Measurements from ENCODE around the gene SH3PXD2B.
"Not testable (repeated sequence)": the region's sequence is repeated elsewhere in the genome, so short reads cannot be mapped to it uniquely, and the experiment has no call there.

SH3PXD2B gene

DNA sequence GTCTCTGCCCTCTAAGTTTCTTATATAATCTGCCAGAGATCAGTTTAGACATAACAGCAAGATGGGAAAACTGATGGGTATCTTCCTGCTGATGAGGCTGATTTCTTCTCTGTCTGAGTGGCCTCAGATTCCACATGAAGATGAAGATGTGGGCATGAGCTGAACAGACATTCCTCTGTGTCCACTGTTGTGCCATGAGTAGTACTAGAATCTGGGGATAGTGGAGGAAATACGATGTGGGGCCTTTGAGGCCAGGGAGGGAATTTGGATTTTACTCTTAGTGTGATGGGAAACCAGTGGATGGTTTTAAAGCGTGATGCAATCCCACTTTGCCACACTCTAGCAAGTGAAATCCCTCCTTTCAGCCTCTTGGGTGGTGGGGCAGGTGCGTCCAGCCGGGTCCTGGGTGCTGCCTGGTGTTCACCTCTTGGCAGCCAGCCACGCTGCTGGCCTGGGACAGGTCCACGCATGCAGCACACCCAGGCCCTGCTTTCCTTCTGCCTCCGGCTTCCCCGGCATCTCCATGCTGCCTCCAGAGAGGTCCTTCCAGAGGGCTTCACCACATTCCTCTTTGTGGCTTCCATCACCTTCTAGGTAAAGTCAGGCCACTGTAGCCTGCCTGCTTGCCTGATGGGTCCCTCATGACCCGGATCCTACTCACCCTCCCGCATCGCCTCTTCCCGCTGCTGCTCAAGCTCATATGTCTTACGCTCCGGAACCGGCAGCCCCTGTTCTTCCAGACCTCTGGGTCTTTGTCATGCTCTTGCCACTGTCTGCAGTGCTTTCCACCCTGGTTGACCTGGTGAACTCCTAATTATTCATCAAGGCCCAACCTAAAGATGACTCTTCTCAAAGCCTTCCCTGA is 28.1 kb upstream of the SH3PXD2B start:
- H3K27ac ChIP-seq (ENCODE audit: low read length), result no peak overlapping the region
- no peak overlapping the region for H3K4me3 ChIP-seq (ENCODE audit: low read depth in 1 of 2, low read length in 2 of 2)
- no peaks in the 10 kb centered on the region for H3K36me3 ChIP-seq (ENCODE audit: control insufficient read depth in 1 of 2, insufficient read depth in 2 of 2, low read length in 2 of 2)
- H3K27me3 ChIP-seq (ENCODE audit: low read depth, low read length), result no peaks in the 10 kb centered on the region
- H3K4me1 ChIP-seq (ENCODE audit: control insufficient read depth in 1 of 2, insufficient read depth in 2 of 2, low read length in 2 of 2), result no peaks in the 10 kb centered on the region
- no peaks in the 10 kb centered on the region for H3K9me3 ChIP-seq (ENCODE audit: control insufficient read depth in 1 of 2, low read length in 2 of 2)

DNA sequence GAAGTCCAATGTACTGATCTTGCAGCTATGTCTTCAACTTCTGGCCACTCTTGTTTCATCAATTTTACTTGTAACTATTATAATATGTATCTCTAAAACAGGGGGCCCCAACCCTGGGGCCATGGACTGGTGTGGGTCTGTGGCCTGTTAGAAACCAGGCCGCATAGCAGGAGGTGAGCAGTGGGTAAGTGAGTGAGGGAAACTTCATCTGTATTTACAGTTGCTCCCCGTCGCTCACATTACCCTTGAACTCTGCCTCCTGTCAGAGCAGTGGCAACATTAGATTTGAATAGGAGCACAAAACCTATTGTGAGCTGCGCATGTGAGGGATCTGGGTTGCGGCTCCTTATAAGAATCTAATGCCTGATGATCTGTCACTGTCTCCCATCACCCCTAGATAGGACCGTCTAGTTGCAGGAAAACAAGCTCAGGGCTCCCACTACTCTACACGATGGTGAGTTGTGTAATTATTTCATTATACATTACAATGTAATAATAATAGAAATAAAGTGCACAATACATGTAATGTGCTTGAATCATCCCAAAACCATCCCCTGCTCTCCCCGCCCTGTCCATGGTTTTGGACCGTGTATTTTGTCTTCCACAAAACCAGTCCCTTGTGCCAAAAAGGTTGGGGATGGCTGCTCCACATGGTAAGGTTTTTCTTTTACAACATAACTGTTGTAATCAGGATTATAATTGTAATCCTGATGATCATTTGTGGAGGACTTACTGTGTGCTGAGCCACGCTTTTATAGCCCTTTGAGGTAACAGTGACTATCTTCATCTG is 26.9 kb upstream of the SH3PXD2B start:
- Histone ChIP-seq H3K4me3 (ENCODE audit: low read depth in 1 of 2, low read length in 2 of 2) (no peak overlapping the region), H3K27ac (ENCODE audit: low read length) (no peak overlapping the region), H3K9me3 (ENCODE audit: control insufficient read depth in 1 of 2, low read length in 2 of 2) (no peaks in the 10 kb centered on the region), H3K4me1 (ENCODE audit: control insufficient read depth in 1 of 2, insufficient read depth in 2 of 2, low read length in 2 of 2) (no peaks in the 10 kb centered on the region), H3K36me3 (ENCODE audit: control insufficient read depth in 1 of 2, insufficient read depth in 2 of 2, low read length in 2 of 2) (no peaks in the 10 kb centered on the region), H3K27me3 (ENCODE audit: low read depth, low read length) (no peaks in the 10 kb centered on the region)

DNA sequence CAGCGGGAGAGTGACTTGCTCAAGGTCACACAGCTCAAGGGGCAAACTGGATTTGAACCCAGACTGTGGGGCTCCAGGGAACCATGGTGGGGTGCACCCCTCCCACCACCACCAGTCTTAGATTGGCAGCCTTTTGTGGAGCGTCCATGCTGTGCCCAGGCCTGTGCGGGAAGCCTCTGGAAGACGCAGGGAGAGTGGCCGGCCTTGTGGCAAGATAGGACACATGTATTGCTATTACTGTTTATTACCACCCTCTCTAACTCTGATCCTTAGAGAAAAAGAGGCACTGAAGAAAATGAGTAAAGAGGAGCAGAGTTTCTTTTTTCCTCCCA is 25.4 kb upstream of the SH3PXD2B start:
- H3K4me3 ChIP-seq (ENCODE audit: low read depth in 1 of 2, low read length in 2 of 2), result no peak overlapping the region
- H3K27me3 ChIP-seq (ENCODE audit: low read depth, low read length), result no peaks in the 10 kb centered on the region
- H3K9me3 ChIP-seq (ENCODE audit: control insufficient read depth in 1 of 2, low read length in 2 of 2), result no peaks in the 10 kb centered on the region
- H3K27ac ChIP-seq (ENCODE audit: low read length), result no peak overlapping the region
- no peaks in the 10 kb centered on the region for H3K4me1 ChIP-seq (ENCODE audit: control insufficient read depth in 1 of 2, insufficient read depth in 2 of 2, low read length in 2 of 2)
- no peaks in the 10 kb centered on the region for H3K36me3 ChIP-seq (ENCODE audit: control insufficient read depth in 1 of 2, insufficient read depth in 2 of 2, low read length in 2 of 2)

DNA sequence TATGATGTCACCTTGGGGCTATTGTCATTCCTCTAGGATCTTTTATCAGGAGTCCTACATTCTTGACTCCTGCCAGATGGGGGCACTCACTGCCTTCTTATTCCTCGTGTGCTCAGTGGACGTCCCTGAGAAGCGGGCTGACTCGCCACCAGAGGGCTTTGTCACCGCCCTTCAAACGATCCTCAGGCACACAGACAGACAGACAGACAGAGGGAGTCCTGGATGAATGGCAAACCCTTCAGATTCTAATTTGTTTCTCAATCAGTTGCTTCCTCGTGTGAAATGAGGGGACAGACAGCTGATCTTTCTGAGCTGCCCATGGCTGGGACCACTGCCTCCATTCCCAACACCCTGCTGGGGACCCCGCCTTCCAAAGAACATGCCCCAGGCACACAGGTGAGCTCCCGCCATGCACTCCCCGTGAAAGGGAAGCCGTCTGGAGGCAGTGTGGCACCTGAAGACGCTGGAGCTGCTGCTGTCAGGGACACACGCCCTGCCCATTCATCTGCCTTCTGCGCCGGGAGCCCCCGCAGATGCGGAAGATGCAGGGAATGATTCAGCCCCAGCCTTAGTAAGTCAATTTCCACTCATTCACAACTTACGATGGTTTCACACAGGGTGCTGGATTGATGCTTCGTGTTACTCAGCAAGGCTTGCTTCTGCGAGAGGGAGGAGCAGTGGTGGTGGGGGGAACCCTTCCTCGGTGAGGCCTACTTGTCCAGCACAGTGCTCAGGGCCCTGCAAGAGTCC is 24.9 kb upstream of the SH3PXD2B start:
- Histone ChIP-seq H3K36me3 (ENCODE audit: control insufficient read depth in 1 of 2, insufficient read depth in 2 of 2, low read length in 2 of 2) (no peaks in the 10 kb centered on the region), H3K9me3 (ENCODE audit: control insufficient read depth in 1 of 2, low read length in 2 of 2) (no peaks in the 10 kb centered on the region), H3K4me3 (ENCODE audit: low read depth in 1 of 2, low read length in 2 of 2) (no peak overlapping the region), H3K4me1 (ENCODE audit: control insufficient read depth in 1 of 2, insufficient read depth in 2 of 2, low read length in 2 of 2) (no peaks in the 10 kb centered on the region), H3K27me3 (ENCODE audit: low read depth, low read length) (no peaks in the 10 kb centered on the region), H3K27ac (ENCODE audit: low read length) (no peak overlapping the region)

DNA sequence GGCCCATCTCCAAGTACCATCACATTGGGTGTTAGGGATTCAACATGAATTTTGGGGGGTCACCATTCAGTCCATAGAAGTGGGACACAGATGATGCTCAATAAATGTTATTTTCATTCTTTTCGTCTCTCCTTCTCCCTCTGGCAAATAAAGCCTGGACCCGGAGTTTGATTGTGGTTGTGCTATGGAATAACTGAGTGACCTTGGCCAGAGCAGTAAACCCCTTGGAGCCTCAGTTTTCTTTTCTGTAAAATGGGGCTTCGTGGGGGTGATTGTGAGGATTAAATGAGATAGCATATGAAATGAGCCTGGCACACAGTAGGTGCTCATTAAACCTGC is 24.3 kb upstream of the SH3PXD2B start:
- not testable (repeated sequence) for H3K27me3 ChIP-seq (ENCODE audit: low read depth, low read length); H3K27ac ChIP-seq (ENCODE audit: low read length); H3K36me3 ChIP-seq (ENCODE audit: control insufficient read depth in 1 of 2, insufficient read depth in 2 of 2, low read length in 2 of 2); H3K4me3 ChIP-seq (ENCODE audit: low read depth in 1 of 2, low read length in 2 of 2); H3K4me1 ChIP-seq (ENCODE audit: control insufficient read depth in 1 of 2, insufficient read depth in 2 of 2, low read length in 2 of 2); H3K9me3 ChIP-seq (ENCODE audit: control insufficient read depth in 1 of 2, low read length in 2 of 2)

DNA sequence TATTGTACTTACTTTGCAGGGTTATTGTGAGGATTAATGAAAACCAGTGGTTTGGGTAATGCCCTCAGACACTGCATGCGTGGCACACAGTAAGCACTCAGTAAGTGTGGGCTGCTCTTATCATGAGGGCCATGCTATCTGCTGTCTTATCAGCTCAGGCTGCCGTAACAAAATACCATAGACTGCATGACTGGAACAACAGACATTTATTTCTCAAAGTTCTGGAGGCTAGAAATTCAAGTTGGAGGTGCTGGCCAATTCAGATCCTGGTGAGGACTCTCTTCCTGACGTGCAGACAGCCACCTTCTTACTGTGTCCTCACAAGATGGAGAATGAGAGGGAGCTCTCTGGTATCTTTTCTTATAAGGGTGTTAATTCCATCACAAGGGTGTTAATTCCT is 23.9 kb upstream of the SH3PXD2B start:
- Histone ChIP-seq H3K9me3 (ENCODE audit: control insufficient read depth in 1 of 2, low read length in 2 of 2) (no peaks in the 10 kb centered on the region), H3K27ac (ENCODE audit: low read length) (no peak overlapping the region), H3K36me3 (ENCODE audit: control insufficient read depth in 1 of 2, insufficient read depth in 2 of 2, low read length in 2 of 2) (no peaks in the 10 kb centered on the region), H3K27me3 (ENCODE audit: low read depth, low read length) (no peaks in the 10 kb centered on the region), H3K4me3 (ENCODE audit: low read depth in 1 of 2, low read length in 2 of 2) (no peak overlapping the region), H3K4me1 (ENCODE audit: control insufficient read depth in 1 of 2, insufficient read depth in 2 of 2, low read length in 2 of 2) (no peaks in the 10 kb centered on the region)

DNA sequence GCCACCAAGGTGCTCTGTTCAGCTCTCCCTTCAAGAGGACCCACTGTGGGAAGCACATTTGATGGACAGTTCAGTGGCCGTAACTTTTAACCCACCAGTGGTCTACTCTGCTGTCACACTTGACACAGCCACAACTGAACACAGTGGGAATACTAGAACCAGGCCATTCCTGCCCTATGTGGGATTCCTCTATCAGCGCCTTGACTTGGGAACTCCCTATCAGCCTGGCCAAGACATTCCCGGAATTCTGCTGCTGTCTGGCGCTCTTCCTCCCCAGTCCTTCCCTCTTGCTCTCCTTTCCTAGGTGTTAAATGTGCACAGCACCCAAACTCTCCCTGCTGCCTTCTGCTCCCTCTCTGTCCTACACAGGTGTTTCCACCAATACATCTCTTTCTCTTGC is 23.1 kb upstream of the SH3PXD2B start:
- Histone ChIP-seq H3K4me3 (ENCODE audit: low read depth in 1 of 2, low read length in 2 of 2) (no peak overlapping the region), H3K27ac (ENCODE audit: low read length) (no peak overlapping the region), H3K36me3 (ENCODE audit: control insufficient read depth in 1 of 2, insufficient read depth in 2 of 2, low read length in 2 of 2) (no peaks in the 10 kb centered on the region), H3K27me3 (ENCODE audit: low read depth, low read length) (no peaks in the 10 kb centered on the region), H3K4me1 (ENCODE audit: control insufficient read depth in 1 of 2, insufficient read depth in 2 of 2, low read length in 2 of 2) (no peaks in the 10 kb centered on the region), H3K9me3 (ENCODE audit: control insufficient read depth in 1 of 2, low read length in 2 of 2) (no peaks in the 10 kb centered on the region)

DNA sequence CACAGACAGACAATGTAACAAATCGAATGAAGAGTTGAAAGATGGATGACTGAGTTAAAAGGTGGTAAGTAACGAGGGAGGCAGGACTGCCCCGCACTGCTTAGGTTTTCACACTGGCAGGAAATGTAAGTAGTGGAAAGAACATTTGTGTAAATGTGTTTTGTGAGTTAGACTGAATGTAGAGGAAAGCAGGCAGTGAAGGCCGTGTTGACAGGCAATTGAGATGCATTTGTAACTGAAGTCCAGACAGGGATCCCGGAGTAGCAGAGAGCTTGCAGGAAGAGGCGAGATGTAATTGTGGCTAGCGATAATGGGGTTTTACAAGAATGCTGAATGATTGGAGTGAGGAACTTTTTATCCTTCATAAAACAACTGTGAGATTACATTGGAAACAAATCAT is 20.0 kb upstream of the SH3PXD2B start:
- Histone ChIP-seq H3K27ac (ENCODE audit: low read length) (no peak overlapping the region), H3K36me3 (ENCODE audit: control insufficient read depth in 1 of 2, insufficient read depth in 2 of 2, low read length in 2 of 2) (no peaks in the 10 kb centered on the region), H3K27me3 (ENCODE audit: low read depth, low read length) (no peaks in the 10 kb centered on the region), H3K4me3 (ENCODE audit: low read depth in 1 of 2, low read length in 2 of 2) (no peak overlapping the region), H3K9me3 (ENCODE audit: control insufficient read depth in 1 of 2, low read length in 2 of 2) (no peaks in the 10 kb centered on the region), H3K4me1 (ENCODE audit: control insufficient read depth in 1 of 2, insufficient read depth in 2 of 2, low read length in 2 of 2) (no peaks in the 10 kb centered on the region)

DNA sequence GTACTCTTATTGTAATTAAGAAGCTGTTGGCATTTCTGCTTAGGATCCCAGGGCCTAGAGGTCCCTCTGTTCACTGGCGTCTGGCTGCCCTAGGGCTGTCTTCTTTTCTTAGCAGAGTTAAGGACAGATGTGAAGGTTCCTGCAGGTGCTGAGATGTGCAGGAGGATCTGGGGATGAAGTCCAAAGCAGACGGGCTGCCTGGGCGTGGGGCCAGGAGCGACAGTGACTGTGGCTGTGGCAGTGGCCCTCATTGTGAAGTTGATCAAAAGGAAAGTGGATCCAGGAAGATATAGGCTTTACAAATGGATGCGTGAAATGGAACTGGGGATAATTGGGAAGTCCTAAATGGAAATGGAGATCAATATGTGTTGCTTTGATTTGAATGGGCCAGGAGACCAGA is 19.1 kb upstream of the SH3PXD2B start:
- Histone ChIP-seq H3K36me3 (ENCODE audit: control insufficient read depth in 1 of 2, insufficient read depth in 2 of 2, low read length in 2 of 2) (no peaks in the 10 kb centered on the region), H3K9me3 (ENCODE audit: control insufficient read depth in 1 of 2, low read length in 2 of 2) (no peaks in the 10 kb centered on the region), H3K4me1 (ENCODE audit: control insufficient read depth in 1 of 2, insufficient read depth in 2 of 2, low read length in 2 of 2) (no peaks in the 10 kb centered on the region), H3K27me3 (ENCODE audit: low read depth, low read length) (no peaks in the 10 kb centered on the region), H3K27ac (ENCODE audit: low read length) (no peak overlapping the region), H3K4me3 (ENCODE audit: low read depth in 1 of 2, low read length in 2 of 2) (no peak overlapping the region)

DNA sequence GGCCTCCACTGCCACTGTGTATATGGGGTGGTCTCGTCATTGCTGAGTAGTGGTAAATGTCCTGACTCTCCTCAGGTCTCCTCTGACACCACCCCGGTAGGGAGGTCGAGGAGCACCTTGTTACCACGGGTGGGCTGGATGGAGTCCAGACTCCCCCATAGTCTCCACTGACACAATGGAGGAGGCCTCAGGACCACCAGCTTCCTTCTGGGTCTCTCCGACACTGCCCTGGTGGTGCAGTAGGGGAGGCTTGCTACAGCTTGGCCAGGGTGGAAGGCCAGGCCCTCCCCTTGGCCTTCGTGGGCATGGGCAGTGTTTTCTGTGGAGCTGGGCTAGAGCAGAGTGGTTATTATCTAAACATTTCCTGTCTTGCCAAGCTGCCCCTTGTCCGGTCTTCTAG is 15.4 kb upstream of the SH3PXD2B start:
- Histone ChIP-seq H3K27ac (ENCODE audit: low read length) (no peak overlapping the region), H3K4me1 (ENCODE audit: control insufficient read depth in 1 of 2, insufficient read depth in 2 of 2, low read length in 2 of 2) (no peaks in the 10 kb centered on the region), H3K4me3 (ENCODE audit: low read depth in 1 of 2, low read length in 2 of 2) (no peak overlapping the region), H3K9me3 (ENCODE audit: control insufficient read depth in 1 of 2, low read length in 2 of 2) (no peaks in the 10 kb centered on the region), H3K36me3 (ENCODE audit: control insufficient read depth in 1 of 2, insufficient read depth in 2 of 2, low read length in 2 of 2) (no peaks in the 10 kb centered on the region), H3K27me3 (ENCODE audit: low read depth, low read length) (no peaks in the 10 kb centered on the region)

DNA sequence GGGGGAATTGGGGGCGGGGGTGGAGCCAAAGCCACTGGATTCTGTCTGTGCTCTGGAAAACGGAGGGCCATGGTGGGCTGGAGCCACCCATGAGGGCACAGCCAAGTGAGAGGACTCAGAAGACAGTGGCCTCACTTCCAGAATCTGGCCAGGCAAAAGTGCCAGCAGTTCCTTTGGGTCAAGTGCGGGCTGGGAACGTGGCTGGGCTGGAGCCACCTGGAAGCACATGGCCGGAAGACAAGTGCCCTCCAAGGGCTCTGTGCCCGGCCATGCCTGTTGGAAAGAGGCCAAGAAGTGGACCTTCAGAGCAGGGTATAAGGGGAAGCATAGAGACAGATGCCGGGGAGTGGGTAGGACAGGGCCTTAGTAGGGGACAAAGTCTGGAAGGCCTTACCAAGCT is 11.7 kb upstream of the SH3PXD2B start:
- Histone ChIP-seq H3K27me3 (ENCODE audit: low read depth, low read length) (no peaks in the 10 kb centered on the region), H3K4me3 (ENCODE audit: low read depth in 1 of 2, low read length in 2 of 2) (no peak overlapping the region), H3K36me3 (ENCODE audit: control insufficient read depth in 1 of 2, insufficient read depth in 2 of 2, low read length in 2 of 2) (no peaks in the 10 kb centered on the region), H3K4me1 (ENCODE audit: control insufficient read depth in 1 of 2, insufficient read depth in 2 of 2, low read length in 2 of 2) (no peaks in the 10 kb centered on the region), H3K9me3 (ENCODE audit: control insufficient read depth in 1 of 2, low read length in 2 of 2) (no peaks in the 10 kb centered on the region), H3K27ac (ENCODE audit: low read length) (no peak overlapping the region)

Data from muscle layer of duodenum (tissue), 2 donors.